Anterior cingulate cortex (tissue), 58 donors: ENCODE results near the gene PRM3.

Experiments used
- DNase-seq, 58 donors: peaks; one replicate each; lab custom pipeline; 2025; lab: John Stamatoyannopoulos, UW

The PRM3 gene

DNA sequence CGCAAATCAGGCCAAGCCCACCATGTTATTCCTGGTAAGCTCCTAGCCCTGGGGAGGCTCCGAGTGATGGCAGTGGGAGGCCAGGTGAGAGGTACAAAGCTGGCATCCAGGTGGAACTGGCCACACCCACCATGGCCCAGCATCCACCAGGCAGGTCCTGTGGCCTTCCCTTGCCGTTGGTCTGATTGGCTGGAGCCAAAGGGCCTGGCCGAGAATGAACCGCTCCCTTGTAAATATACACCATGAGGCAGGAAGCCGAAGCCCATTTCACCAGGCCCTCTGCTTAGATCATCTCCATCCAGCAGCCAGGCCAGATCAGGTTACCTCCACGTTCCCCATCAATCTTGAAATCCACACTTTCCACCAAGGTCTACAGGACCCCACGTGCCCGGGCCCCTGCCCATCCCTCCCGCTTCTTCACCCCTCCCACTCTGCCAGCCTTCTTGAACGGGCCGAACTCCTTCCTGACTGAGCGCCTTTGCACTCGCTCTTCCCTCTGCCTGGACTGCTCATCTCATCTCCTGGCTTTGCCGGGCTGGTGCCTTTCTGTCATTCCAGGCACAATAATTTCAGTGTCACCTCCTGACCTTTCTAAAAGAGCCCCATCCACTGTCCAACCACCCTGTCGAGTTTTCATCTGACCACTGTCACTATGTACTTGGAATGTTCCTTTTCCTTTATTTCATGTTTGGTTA lies 23.2 kb downstream of the PRM3 start:
- DNase-seq: no peak

DNA sequence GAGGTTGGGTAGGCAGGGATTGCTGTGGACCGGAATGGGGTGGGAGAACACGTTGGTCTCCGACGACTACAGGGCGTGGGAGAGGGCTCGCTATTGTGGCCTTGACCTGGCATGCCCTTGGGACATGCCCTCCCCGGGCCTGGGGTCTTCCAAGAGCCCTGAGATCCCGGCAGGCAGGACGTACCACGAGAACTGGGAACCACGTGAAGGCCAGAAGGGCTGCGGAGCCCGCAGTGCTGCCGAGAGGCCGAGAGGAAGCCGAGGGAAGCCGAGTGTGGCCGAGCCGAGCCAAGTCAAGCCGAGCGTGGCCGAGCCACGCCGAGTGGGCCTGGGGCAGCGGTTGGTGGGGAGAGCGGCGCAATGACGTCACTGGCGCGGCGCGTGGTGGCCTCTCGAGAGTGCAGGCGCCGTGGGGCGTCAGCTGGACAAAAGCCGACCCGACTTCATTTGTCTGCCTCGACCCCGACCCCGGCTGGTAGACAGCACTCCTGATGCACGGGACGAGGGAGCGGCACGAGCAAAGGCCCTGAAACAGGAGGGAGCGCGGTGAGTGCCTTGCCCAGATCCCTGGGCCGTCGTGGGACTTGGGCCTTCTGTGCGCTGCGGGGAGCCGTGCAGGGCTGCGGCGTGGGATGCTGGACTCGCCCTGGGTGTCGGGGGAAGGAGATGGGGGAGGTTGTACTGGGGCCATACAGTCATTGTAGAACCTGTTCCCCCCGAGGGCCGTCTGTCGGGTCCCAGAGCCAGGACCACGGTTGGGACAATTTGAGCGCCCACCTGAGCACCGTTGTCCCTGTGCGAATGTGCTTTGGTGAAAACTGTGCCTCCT lies 24.0 kb downstream of the PRM3 start:
- no peak for DNase-seq

DNA sequence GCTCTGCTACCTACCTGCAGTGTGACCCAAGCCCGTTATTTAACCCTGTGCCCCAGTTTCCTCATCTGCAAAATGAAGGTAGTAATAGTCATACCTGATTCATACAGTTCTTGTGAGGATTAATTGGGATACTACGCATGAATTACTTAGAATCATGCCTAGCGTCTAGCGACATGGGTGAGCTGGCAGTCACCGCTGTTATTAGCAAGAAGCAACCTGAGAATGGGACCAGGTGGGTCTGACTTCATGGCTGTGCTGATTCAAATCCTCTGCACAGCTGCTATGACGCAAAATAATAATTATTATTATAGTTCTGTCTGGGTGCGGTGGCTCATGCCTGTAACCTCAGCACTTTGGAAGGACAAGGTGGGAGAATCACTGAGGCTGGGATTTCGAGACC lies 25.3 kb downstream of the PRM3 start:
- no peak for DNase-seq

DNA sequence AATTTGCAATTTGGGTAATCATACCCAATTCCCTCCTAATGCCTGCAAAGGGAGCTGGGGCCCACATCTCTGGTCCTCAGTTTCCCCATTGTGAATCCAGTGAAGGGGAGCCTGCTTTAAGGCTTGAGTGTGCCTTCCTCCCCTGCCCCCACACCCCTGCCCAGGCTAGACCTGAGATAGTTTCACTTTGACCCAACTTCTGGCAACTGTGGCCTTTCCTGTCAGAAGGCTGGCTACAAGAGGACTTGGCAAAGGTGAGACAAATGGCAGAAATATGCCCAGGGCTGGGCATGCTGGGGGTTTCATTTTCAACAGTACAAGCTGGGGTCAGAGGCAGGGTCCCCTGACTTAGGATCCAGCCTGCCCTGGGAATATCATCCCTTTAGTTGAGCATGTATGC lies 27.4 kb downstream of the PRM3 start:
- no peak for DNase-seq

DNA sequence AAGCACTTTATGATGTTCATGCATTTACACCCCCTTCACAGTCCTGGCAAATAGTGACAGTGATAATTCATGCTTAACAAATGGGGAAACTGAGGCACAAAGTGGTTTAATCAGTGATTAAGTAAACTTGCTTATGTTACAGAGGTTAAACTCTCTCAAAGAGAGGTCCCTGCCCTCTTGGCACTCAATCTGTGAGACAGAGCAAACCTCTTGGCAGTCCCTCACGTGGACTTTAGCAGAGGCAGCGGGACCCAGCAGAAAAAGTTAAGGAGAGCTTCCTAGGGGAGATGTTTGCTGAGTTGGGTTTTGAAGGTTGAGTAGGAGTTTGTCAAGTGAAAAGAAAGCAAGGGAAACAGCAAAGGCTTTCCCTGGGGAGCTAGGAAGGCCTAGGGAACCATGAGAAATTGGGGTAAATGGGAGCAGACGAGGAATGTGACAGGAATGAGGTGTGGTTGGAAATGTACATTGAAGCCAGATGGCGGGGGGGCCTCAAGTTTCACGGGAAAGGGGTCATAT lies 28.1 kb downstream of the PRM3 start:
- DNase-seq: no peak

DNA sequence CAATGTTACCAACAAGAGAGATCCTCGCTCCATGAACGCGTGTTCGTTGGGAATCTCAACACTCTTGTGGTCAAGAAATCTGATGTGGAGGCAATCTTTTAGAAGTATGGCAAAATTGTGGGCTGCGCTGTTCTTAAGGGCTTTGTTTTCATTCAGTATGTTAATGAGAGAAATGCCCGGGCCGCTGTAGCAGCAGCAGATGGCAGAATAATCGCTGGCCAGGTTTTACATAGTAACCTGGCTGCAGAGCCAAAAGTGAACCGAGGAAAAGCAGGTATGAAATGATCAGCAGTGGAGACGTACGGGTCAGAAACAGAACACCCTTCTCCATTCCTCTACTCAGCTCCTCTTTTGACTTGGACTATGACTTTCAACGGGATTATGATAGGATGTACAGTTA lies 30.8 kb downstream of the PRM3 start:
- DNase-seq: no peak

DNA sequence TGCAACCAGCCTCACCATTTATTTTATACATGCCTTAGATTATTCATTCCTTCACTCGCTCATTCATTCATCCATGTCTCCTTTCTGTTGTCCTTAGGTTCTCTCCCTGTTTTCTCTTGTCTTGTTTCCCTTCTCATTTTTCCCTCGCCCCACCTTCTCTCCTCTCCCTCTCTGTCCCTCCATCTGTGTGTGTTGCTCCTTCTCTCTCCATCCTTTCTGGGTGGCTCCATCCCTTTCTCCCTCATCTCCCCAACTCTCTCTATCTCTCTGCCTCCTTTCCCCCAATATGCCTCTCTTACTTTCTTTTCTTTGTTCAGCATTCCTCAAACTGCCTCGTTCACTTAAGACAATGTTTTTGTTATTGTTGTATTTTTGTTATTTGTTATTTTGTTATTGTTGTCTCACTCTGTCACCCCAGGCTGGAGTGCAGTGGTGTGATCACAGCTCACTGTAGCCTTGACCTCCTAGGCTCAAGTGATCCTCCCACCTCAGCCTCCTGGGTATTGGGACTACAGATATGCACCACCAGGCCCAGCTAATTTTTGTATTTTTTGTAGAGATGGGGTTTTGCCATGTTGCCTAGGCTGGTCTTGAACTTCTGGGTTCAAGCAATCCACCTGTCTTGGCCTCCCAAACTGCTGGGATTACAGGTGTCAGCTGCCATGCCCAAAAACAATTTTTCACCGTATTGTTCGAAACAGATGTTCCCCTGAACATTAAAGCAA lies 31.8 kb downstream of the PRM3 start:
- DNase-seq: no peak

DNA sequence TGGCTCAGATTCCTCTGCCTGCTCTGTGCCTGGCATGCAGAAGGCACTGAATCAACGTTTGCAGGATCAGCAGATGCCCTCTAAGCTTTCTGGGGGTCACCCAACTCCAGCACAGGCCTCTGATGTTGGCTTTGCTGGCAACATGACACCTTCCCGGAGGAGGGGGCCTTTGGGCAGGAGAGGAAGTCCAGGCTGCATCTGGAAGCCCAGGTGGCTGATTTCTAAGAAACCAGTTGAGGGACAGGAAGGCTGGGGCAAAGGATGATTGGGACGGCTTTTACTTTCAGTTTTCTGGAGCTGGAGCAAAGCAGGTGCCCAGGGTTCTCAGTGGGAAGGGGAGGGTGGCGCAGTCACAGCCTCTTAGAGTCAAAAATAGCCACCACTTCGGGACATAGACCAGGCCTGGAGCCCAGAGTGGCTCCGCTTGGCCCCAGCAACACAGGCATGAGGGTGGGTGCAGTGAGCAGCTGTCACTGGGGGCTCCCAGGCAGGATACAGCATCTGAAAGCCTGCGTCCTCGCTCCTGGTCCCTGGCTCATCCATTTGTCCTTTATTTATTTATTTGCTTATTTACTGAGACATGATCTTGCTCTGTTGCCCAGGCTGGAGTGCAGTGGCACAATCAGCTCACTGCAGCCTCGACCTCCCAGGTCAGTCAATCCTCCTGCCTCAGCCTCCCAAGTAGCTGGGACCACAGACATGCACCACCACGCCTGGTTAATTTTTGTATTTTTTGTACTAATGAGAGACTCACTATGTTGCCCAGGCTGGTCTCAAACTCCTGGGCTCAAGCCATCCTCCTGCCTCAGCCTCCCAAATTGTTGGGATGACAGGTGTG lies 32.6 kb downstream of the PRM3 start:
- no peak for DNase-seq

DNA sequence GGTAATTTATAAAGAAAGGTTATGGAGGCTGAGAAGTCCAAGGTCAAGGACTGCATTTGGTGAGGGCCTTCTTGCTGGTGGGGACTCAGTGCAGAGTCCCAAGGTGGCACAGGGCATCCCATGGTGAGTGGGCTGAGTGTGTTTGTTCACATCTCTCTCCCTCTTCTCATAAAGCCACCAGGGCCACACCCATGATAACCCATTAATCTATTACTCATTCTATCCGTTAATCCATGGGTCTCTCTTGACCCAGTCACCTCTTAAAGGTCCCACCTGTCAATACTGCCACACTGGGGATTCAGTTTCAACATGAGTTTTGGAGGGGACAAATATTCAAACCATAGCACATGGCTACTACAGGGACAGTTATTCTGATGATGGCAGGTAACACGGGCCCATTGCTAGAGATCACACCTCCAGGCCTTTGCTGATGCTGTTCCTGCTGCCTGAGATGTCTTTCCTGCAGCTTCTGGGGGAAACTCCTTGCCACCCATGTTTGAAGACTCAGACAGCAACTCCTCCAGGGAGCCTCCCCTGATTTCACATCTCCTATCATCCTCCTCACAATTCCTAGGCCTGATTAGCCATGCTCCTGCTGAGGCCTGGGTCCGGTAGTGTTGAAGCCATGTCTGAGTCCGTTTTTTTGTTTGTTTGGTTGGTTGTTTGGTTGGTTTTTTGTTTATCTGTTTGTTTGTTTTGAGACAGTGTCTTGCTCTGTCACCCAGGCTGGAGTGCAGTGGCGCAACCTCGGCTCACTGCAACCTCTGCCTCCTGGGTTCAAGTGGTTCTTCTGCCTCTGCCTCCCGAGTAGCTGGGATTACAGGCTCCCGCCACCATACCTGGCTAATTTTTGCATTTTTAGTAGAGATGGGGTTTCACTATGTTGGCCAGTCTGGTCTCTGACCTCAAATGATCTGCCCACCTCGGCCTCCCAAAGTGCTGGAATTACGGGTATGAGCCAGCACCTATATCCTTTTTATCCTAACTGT lies 33.5 kb downstream of the PRM3 start:
- no peak for DNase-seq

DNA sequence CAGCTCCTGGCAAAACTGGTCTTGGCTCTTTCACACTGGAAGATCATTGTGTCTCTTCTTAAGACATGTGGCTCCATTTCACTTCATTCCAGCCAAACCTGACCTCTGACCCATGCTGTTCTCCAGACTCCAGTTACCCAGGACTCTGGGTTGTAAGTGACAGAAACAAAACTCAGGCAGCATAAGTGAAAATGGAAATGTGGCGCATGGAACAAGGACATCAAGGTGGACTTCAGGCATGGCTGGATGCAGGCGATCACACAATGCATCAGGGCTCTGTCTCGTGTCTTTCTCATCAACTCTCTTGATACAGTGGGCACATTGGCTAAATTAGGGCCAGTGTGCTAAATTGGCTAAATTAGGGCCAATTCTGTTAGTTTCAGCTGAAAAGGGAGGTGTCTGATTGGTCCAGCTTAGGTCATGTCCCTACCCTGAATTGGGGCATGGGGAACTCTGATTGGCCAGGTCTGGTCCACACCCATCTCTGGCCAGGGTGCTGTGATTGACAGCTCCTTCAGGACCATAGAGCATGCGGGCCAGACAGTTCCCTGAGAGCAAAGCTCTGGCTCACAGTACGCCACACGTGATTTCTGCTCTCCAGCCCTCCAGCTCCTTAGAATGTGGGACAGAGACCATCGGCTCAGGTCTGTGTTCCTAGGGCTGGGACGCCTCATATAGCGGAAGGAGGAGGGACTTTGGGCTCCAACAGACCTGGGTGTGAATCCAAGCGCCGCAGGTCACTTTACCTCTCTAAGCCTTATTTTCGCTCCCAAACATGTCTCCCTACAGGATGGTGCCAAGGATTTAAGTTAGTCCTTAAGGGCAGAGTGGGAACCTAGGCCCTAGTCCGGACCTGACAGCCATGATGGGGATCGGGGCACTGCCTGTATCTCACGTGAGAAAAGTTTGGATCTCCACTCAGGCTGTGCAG lies 34.9 kb downstream of the PRM3 start:
- no peak for DNase-seq

DNA sequence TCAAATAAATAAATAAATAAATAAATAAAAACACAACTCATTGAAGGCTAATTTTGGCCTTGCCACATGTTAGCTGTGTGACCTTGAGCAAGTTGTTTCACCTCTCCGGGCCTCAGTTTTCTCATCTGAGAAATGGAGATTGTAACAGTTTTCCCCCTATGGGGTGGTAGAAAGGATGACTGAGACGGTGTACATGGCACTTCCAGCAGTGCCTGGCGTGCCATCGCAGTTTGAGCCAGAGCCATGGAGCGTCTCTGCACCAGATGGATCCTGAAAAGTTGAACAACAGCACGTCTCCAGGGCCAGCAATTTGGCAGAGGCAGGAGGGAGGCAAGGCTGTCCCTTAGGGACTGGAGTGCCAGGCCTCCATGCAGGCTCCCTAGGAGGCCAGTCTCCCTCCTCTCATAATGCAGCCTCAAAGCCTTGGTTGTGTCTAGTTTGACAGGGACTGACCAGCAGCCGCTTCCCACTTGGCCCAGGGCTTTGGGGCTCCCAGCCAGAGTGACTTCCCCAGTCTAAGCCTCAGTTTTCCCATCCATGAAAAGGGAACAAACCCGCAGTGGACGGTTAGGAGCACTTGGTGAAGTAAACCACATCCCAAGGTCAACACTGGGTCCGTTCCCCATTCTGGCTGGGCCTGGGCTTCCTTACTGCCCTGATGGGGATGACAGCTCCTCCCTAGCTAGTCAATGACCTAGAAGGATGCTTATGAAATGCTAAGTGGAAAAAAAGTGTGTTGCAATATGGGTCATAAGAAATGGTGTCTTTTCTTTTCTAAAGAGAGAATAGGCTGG lies 36.8 kb downstream of the PRM3 start:
- DNase-seq: no peak

DNA sequence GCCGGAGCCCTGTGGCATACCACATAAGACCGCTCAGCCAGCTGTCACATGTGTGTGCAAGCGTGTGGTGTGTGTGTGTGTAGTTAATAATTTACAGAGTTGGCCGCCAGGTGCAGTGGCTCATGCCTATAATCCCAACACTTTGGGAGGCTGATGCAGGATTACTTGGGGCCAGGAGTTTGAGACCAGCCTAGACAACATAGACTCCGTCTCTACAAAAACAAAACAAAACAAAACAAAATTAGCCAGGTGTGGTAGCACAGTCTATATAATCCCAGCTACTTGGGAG lies 37.8 kb downstream of the PRM3 start:
- no peak for DNase-seq

DNA sequence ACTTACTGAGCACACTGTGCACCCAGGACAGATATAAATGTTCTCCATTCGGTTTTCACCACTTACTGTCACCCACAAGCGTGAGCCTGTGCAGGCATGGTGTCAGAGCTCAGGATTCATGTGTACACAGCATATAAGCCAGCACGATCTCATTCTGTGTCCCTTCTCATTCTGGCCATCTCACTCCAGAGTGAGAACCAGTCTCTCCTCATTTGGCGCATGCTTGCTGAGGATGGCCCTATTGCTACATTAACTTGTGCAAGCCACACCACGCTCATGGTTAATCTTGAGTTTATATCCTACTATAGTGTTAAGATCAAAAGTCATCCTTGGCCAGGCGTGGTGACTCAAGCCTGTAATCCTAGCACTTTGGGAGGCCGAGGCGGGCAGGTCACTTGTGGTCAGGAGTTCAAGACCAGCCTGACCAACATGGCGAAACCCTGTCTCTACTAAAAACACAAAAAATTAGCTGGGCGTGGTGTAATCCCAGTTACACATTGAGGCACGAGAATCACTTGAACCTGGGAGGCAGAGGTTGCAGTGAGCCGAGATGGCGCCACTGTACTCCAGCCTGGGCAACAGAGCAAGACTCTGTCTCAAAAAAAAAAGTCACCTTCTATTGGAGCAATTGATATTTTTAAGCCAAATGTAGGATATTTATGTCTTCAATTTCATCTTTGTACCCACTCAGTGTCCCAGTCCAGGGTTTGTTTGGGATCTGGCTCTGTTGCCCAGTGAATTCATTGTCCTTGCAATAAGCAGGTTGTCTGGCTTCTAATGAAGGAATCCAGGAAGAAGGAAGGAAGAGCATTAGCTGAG lies 38.3 kb downstream of the PRM3 start:
- no peak for DNase-seq

DNA sequence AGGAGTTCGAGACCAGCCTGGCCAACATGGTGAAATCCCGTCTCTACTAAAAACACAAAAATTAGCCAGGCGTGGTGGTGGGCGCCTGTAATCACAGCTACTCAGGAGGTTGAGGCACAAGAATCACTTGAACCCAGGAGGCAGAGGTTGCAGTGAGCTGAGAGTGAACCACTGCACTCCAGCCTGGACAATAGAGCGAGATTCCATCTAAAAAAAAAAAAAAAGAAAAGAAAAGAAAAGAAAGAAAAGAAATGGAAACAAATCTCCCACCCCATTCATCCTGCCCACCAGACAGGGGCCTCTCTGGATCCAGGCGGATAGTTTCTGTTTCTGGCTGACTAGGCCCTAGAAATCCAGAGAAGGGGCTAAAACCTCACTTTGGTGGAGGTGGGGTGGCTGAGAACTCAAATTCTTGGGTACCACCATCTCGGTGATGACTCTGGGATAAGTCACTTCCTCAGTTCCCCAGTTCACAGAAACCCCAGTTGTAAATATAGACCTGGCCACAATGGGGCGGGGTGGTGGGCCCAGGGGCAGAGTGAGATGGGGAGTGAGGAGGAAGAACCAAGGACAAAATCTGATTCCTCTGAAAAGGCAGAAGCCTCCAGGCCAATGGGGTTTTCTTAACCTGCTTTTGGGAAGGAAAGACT lies 39.6 kb downstream of the PRM3 start:
- DNase-seq: no peak

DNA sequence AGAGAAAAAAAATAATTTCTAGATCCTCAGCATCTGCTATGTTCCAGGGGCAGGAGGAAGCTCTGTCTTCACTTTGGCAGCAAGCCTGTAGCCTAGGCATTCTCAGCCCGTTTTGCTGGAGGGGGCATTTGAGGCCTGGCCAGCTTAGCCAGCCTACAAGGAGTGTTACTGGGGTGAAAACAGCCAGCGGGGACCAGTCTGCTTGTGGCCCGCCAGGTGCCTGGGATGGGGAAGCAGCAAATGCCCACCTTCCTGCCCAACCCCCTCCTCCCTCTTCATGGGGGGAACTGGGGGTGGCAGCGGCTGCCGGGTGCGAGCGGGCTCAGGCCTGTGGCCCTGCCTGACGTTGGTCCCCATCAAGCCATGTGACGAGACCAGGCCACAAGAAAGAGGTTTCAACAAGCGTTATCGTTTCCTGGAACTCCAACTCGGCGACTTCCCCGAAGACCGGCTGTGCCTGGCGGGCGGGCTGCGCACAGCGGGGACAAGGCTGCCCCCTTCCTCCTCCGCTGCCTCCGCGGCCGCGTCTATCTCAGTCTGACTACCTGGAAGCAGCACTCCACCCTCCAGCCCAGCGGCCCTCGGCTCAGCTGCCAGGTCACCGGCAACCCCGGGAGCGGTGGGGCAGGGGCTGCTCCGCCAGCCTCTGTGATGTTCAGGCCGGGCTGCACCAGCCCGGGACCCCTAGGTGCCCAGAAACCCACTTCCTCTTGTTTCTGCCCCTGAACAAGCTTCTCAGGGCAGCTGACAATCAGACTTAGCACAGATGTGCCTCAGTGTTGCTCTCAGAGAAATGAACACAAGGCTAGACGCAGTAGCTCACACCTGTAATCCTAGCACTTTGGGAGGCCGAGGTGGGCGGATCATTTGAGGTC lies 40.3 kb downstream of the PRM3 start:
- peak in 6 of 58 donors; percentile 5 to 62 (median 20) for DNase-seq
